ENCODE measurements around the gene ARHGAP10.
"Not testable (repeated sequence)": the region's sequence is repeated elsewhere in the genome, so short reads cannot be mapped to it uniquely, and the experiment has no call there.

DNA sequence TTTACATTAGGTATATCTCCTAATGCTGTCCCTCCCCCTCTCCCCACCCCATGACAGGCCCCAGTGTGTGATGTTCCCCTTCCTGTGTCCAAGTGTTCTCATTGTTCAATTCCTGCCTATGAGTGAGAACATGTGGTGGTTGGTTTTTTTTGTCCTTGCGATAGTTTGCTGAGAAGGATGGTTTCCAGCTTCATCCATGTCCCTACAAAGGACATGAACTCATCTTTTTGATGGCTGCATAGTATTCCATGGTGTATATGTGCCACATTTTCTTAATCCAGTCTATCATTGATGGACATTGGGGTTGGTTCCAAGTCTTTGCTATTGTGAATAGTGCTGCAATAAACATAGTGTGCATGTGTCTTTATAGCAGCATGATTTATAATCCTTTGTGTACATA is 268.1 kb downstream of the ARHGAP10 start:
- TF ChIP-seq POLR2A, POLR2AphosphoS5 (IDR thresholded peaks at IDR 0.05): not testable (repeated sequence)
- TF ChIP-seq, protein P1, sequence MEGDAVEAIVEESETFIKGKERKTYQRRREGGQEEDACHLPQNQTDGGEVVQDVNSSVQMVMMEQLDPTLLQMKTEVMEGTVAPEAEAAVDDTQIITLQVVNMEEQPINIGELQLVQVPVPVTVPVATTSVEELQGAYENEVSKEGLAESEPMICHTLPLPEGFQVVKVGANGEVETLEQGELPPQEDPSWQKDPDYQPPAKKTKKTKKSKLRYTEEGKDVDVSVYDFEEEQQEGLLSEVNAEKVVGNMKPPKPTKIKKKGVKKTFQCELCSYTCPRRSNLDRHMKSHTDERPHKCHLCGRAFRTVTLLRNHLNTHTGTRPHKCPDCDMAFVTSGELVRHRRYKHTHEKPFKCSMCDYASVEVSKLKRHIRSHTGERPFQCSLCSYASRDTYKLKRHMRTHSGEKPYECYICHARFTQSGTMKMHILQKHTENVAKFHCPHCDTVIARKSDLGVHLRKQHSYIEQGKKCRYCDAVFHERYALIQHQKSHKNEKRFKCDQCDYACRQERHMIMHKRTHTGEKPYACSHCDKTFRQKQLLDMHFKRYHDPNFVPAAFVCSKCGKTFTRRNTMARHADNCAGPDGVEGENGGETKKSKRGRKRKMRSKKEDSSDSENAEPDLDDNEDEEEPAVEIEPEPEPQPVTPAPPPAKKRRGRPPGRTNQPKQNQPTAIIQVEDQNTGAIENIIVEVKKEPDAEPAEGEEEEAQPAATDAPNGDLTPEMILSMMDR (IDR thresholded peaks at IDR 0.05) = not testable (repeated sequence)

All from prostate gland (tissue), 2 donors.